ENCODE measurements around the gene PHKA2. TPM values are rescaled to one million over a fixed set of nuclear protein-coding genes. Genes with fewer than 3 reads are reported as not detected.

Gene PHKA2
- total RNA-seq, 1 experiment from 2014 or later: 18.1 TPM

DNA sequence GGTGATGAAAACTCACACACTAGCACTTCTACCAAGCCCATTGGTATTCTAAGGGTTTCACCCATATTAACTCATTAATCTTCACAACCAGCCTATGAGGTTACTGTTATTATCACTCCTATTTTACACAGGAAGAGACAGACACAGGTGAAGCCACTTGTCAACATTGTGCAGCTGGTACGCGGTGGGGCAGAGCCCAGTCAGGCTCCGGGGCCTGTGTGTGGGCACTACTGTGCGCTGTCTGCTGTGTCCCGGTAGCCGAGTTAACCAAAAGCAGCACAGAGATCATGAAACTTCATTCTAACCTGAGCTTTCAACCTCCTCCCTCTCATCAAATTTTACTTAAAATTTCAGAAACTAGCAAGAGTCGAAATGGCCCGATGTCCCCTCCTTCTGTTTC is 111.3 kb downstream of the PHKA2 start:
- BruUV-seq (replicated peaks): no TSS peak
- CTCF ChIA-PET: interaction anchor here (0.5 to 0.6 kb wide), 2 partner anchors 193 to 891 kb away, joined by 4 read pairs; no protein-coding TSS in a partner anchor
- POLR2A ChIA-PET: interaction anchor here (0.6 to 0.9 kb wide), 2 partner anchors 14 to 99 kb away, joined by 3 read pairs; no protein-coding TSS in a partner anchor
- H3K27ac Mint-ChIP-seq (ENCODE audit: low read depth, unreplicated experiment): peak overlapping the region; percentile 88
- H3K4me3 Mint-ChIP-seq (ENCODE audit: unreplicated experiment): no peak overlapping the region
- H3K36me3 Mint-ChIP-seq (ENCODE audit: insufficient read depth, unreplicated experiment): peaks cover 5% of the 10 kb centered on the region
- H3K9me3 Mint-ChIP-seq (ENCODE audit: unreplicated experiment): no peaks in the 10 kb centered on the region
- H3K4me1 Mint-ChIP-seq (ENCODE audit: insufficient read depth, unreplicated experiment): peaks cover 5% of the 10 kb centered on the region
- no peaks in the 10 kb centered on the region for H3K27me3 Mint-ChIP-seq (ENCODE audit: insufficient read depth, unreplicated experiment)
- TF ChIP-seq, protein P1, sequence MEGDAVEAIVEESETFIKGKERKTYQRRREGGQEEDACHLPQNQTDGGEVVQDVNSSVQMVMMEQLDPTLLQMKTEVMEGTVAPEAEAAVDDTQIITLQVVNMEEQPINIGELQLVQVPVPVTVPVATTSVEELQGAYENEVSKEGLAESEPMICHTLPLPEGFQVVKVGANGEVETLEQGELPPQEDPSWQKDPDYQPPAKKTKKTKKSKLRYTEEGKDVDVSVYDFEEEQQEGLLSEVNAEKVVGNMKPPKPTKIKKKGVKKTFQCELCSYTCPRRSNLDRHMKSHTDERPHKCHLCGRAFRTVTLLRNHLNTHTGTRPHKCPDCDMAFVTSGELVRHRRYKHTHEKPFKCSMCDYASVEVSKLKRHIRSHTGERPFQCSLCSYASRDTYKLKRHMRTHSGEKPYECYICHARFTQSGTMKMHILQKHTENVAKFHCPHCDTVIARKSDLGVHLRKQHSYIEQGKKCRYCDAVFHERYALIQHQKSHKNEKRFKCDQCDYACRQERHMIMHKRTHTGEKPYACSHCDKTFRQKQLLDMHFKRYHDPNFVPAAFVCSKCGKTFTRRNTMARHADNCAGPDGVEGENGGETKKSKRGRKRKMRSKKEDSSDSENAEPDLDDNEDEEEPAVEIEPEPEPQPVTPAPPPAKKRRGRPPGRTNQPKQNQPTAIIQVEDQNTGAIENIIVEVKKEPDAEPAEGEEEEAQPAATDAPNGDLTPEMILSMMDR (IDR thresholded peaks at IDR 0.05; ENCODE audit: unreplicated experiment): no peak
- no peak for DNase-seq (ENCODE audit: unreplicated experiment)
- intact Hi-C loops (cut with micrococcal nuclease): loop anchor here (5.0 kb wide), 1 partner anchor 170 kb away; no protein-coding TSS in a partner anchor

DNA sequence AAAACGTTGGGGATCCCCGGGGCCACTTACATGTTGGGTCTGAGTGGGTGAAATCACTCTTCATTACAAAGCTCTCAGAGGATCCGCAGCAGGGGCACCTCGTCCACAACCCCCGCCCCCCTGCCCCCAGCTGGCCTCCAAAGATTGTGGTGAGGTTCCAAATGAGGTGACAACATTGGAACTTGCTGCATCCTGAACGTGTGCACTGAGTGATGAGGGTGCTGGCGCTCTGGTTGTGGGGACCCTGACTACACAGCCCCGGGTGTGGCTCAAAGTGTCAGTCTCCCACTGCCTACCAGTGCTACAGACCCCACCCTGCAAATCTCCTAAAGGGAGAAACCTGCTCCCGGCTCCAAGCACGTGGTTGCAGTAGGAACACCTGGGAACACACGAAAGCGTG is 111.9 kb downstream of the PHKA2 start:
- H3K27ac Mint-ChIP-seq (ENCODE audit: low read depth, unreplicated experiment): no peak overlapping the region
- H3K36me3 Mint-ChIP-seq (ENCODE audit: insufficient read depth, unreplicated experiment): peaks cover 5% of the 10 kb centered on the region
- DNase-seq (ENCODE audit: unreplicated experiment): no peak
- TF ChIP-seq, protein P1 (IDR thresholded peaks at IDR 0.05; ENCODE audit: unreplicated experiment): no peak
- intact Hi-C loops (cut with micrococcal nuclease): loop anchor here (5.0 kb wide), 1 partner anchor 170 kb away; no protein-coding TSS in a partner anchor
- no peak overlapping the region for H3K4me3 Mint-ChIP-seq (ENCODE audit: unreplicated experiment)
- CTCF ChIA-PET: interaction anchor here (0.6 to 1.7 kb wide), 3 partner anchors 15 to 892 kb away, joined by 4 to 8 read pairs (median 4); no protein-coding TSS in a partner anchor
- peaks cover 5% of the 10 kb centered on the region for H3K4me1 Mint-ChIP-seq (ENCODE audit: insufficient read depth, unreplicated experiment)
- H3K27me3 Mint-ChIP-seq (ENCODE audit: insufficient read depth, unreplicated experiment): no peaks in the 10 kb centered on the region
- no peaks in the 10 kb centered on the region for H3K9me3 Mint-ChIP-seq (ENCODE audit: unreplicated experiment)
- no TSS peak for BruUV-seq (replicated peaks)
- POLR2A ChIA-PET: interaction anchor here (0.6 kb wide), 1 partner anchor 98 kb away, joined by 3 read pairs; no protein-coding TSS in a partner anchor

DNA sequence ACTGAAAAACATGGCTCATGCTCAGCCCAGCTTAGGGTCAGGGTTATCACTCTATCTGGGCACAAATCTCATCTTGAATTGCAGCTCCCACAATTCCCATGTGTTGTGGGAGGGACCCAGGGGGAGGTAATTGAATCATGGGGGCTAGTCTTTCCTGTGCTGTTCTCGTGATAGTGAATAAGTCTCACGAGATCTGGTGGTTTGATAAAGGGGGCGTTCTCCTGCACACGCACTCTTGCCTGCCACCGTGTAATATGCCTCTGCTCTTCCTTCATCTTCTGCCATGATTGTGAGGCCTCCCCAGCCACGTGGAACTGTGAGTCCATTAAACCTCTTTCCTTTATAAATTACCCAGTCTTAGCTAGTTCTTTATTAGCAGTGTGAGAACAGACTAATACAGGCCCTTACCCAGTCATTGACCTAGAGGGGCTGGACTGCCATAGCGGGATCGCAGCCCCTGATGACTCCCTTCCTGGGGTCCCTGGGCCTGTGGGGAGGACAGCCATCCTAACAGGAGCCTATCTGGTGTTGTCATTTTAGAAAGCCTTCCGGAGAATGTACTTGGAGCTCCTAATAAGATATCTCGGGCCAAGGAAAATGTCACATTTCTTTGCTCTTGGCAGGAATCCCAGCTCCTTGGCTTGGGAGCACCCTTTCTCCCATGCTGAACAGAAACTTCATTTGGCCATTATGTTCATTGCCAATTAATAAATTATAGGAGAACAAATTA is 112.6 kb downstream of the PHKA2 start:
- Mint-ChIP-seq H3K27ac (ENCODE audit: low read depth, unreplicated experiment) (no peak overlapping the region), H3K4me3 (ENCODE audit: unreplicated experiment) (no peak overlapping the region)
- CTCF ChIA-PET: interaction anchor here (0.5 to 1.7 kb wide), 4 partner anchors 16 to 41 kb away, joined by 3 to 8 read pairs (median 4); no protein-coding TSS in a partner anchor

DNA sequence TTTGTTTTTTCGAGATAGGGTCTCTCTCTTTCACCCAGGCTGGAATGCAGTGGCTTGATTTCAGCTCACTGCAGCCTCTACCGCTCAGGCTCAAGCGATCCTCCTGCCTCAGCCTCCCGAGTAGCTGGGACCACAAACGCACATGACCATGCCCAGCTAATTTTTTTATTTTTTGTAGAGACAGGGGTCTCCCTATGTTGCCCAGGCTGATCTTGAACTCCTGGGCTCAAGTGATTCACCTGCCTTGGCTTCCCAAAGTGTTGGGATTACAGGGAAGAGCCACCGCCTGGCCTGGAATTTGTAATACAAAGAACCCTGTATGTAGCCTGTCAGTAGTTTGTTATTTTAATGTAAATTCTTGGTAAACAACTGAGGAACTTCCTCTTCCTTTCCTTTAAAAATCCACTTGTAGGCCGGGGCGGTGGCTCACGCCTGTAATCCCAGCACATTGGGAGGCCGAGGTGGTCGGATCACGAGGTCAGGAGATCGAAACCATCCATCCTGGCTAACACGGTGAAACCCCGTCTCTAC is 119.5 kb downstream of the PHKA2 start:
- H3K9me3 Mint-ChIP-seq (ENCODE audit: unreplicated experiment): no peaks in the 10 kb centered on the region
- TF ChIP-seq, protein P1 (IDR thresholded peaks at IDR 0.05; ENCODE audit: unreplicated experiment): no peak
- ChIA-PET CTCF (interaction anchor here (0.6 kb wide), 3 partner anchors 20 to 1844 kb away, joined by 3 read pairs; no protein-coding TSS in a partner anchor), POLR2A (no interaction called here)
- BruUV-seq (replicated peaks): no TSS peak
- no peak overlapping the region for H3K4me3 Mint-ChIP-seq (ENCODE audit: unreplicated experiment)
- intact Hi-C loops (cut with micrococcal nuclease): no loop called here
- no peak for DNase-seq (ENCODE audit: unreplicated experiment)
- no peaks in the 10 kb centered on the region for H3K36me3 Mint-ChIP-seq (ENCODE audit: insufficient read depth, unreplicated experiment)
- no peaks in the 10 kb centered on the region for H3K27me3 Mint-ChIP-seq (ENCODE audit: insufficient read depth, unreplicated experiment)
- no peak overlapping the region for H3K27ac Mint-ChIP-seq (ENCODE audit: low read depth, unreplicated experiment)
- H3K4me1 Mint-ChIP-seq (ENCODE audit: insufficient read depth, unreplicated experiment): no peaks in the 10 kb centered on the region

More for the DNA sequence above, 112.6 kb downstream of the PHKA2 start:
- POLR2A ChIA-PET: no interaction called here
- Mint-ChIP-seq H3K9me3 (ENCODE audit: unreplicated experiment) (no peaks in the 10 kb centered on the region), H3K27me3 (ENCODE audit: insufficient read depth, unreplicated experiment) (no peaks in the 10 kb centered on the region), H3K36me3 (ENCODE audit: insufficient read depth, unreplicated experiment) (no peaks in the 10 kb centered on the region), H3K4me1 (ENCODE audit: insufficient read depth, unreplicated experiment) (peaks cover 5% of the 10 kb centered on the region)
- TF ChIP-seq, protein P1 (IDR thresholded peaks at IDR 0.05; ENCODE audit: unreplicated experiment): no peak
- no TSS peak for BruUV-seq (replicated peaks)
- intact Hi-C loops (cut with micrococcal nuclease): loop anchor here (5.0 kb wide), 1 partner anchor 169 kb away; no protein-coding TSS in a partner anchor
- no peak for DNase-seq (ENCODE audit: unreplicated experiment)
